GM23248 (cell line): ENCODE results near the gene TOP3B. TPM values are rescaled to one million over a fixed set of nuclear protein-coding genes. Genes with fewer than 3 reads are reported as not detected.

Experiments
- DNase-seq: peaks from one replicate; pipeline ENCODE4 v3.0.0-alpha.2; 2015
- H2AFZ ChIP-seq: fragments of 200-600 bp; sonication (generic); 2 replicates; pipeline ENCODE4 v1.6.1; 2016; ENCODE audit warnings: antibody characterized with exemption
- H3F3A ChIP-seq: fragments of 200-600 bp; sonication (generic); 2 replicates; pipeline ENCODE4 v1.6.1; 2016; ENCODE audit warnings: mild to moderate bottlenecking, antibody characterized with exemption, mixed run types; ENCODE audit not compliant: insufficient read depth
- H3K27ac ChIP-seq: fragments of 200-600 bp; sonication (generic); 2 replicates; pipeline ENCODE4 v1.5.1; 2016; ENCODE audit warnings: mild to moderate bottlenecking
- H3K27me3 ChIP-seq: fragments of 200-600 bp; sonication (generic); replicated peaks from 2 replicates; pipeline ENCODE4 v1.6.1; 2016; ENCODE audit warnings: mild to moderate bottlenecking; ENCODE audit not compliant: insufficient read depth
- H3K36me3 ChIP-seq: fragments of 200-600 bp; sonication (generic); 2 replicates; pipeline ENCODE4 v1.6.1; 2016; ENCODE audit warnings: low read depth, mild to moderate bottlenecking
- H3K4me1 ChIP-seq: fragments of 200-600 bp; sonication (generic); 2 replicates; pipeline ENCODE4 v1.6.1; 2016; ENCODE audit warnings: mild to moderate bottlenecking; ENCODE audit not compliant: insufficient read depth
- H3K4me2 ChIP-seq: fragments of 200-600 bp; sonication (generic); one replicate; pipeline ENCODE4 v1.6.1; 2016; ENCODE audit warnings: mild to moderate bottlenecking; ENCODE audit not compliant: unreplicated experiment
- H3K4me3 ChIP-seq: fragments of 200-600 bp; sonication (generic); 2 replicates; pipeline ENCODE4 v1.5.1; 2016; ENCODE audit warnings: mild to moderate bottlenecking
- H3K79me2 ChIP-seq: fragments of 200-600 bp; sonication (generic); 2 replicates; pipeline ENCODE4 v1.6.1; 2016; ENCODE audit warnings: mild to moderate bottlenecking; ENCODE audit not compliant: insufficient read depth
- H3K9ac ChIP-seq: fragments of 200-600 bp; sonication (generic); 2 replicates; pipeline ENCODE4 v1.6.1; 2016; ENCODE audit warnings: mild to moderate bottlenecking
- H3K9me2 ChIP-seq: fragments of 200-600 bp; sonication (generic); 2 replicates; pipeline ENCODE4 v1.6.1; 2016; ENCODE audit warnings: mixed run types, mild to moderate bottlenecking, moderate library complexity; ENCODE audit not compliant: insufficient read depth
- H3K9me3 ChIP-seq: fragments of 200-600 bp; sonication (generic); one replicate; pipeline ENCODE4 v1.6.1; 2017; ENCODE audit warnings: low read depth
- H4K20me1 ChIP-seq: fragments of 200-600 bp; sonication (generic); 2 replicates; pipeline ENCODE4 v1.6.0; 2016; ENCODE audit not compliant: insufficient read depth
- EZH2 ChIP-seq: fragments of 200-600 bp; sonication (generic); IDR thresholded peaks from 2 replicates; pipeline ENCODE4 v1.6.1; 2018; ENCODE audit warnings: antibody characterized with exemption, mild to moderate bottlenecking; ENCODE audit not compliant: insufficient read depth, poor library complexity, severe bottlenecking
- EZH2phosphoT487 ChIP-seq: fragments of 200-600 bp; sonication (generic); IDR thresholded peaks from 2 replicates; pipeline ENCODE4 v1.6.1; 2018; ENCODE audit warnings: antibody characterized with exemption, moderate library complexity, mild to moderate bottlenecking, low read depth; ENCODE audit not compliant: insufficient read depth
- WGBS, 2 experiments: methylation state at CpG; one replicate each; pipeline ENCODE4 v1.1.6; 2015 to 2017; ENCODE audit warnings: low lambda C conversion rate in 2 of 2, low coverage in 1 of 2; ENCODE audit errors: missing lambda C conversion rate in 2 of 2; 5-methylcytosine and 5-hydroxymethylcytosine counted together
- in situ Hi-C: fragments of 300-500 bp; cut with MboI; formaldehyde crosslinking; loops from 2 replicates; pipeline ENCODE4 v1.15.0; 2020
- polyA plus RNA-seq: library from polyadenylated mRNA; unstranded; fragments of >200 nt; fragmentation: Nextera tagmentation; extraction: Ambion mirVana; gene quantifications from 2 replicates; pipeline ENCODE4 v1.2.1, GENCODE V29; 2016
- total RNA-seq: library from RNA; depleted of rRNA; stranded (reverse); fragments of >200 nt; shearing (Covaris generic); gene quantifications from 2 replicates; pipeline ENCODE4 v1.2.3, GENCODE V29; 2014

TOP3B gene
- total and polyA plus RNA-seq, 2 experiments from 2014 or later: 11.6 to 16.0 TPM

- no peak overlapping the region for H3K4me2 ChIP-seq
- in situ Hi-C loops: no loop called here
- H3F3A ChIP-seq: no peaks in the 10 kb centered on the region
- 77% methylated on average over 9 of the region's 9 CpGs for WGBS, 2 experiments
- no peak overlapping the region for H2AFZ ChIP-seq
- no peak overlapping the region for H3K4me3 ChIP-seq
- H3K36me3 ChIP-seq: no peaks in the 10 kb centered on the region
- no peaks in the 10 kb centered on the region for H3K9me2 ChIP-seq
- H3K27me3 ChIP-seq: peaks cover 11% of the 10 kb centered on the region; the same call in 1 of the 2 replicates
- H3K9ac ChIP-seq: no peak overlapping the region
- no peaks in the 10 kb centered on the region for H3K9me3 ChIP-seq
- TF ChIP-seq EZH2phosphoT487 (no peak), EZH2 (no peak)
- no peaks in the 10 kb centered on the region for H4K20me1 ChIP-seq
- no peak overlapping the region for H3K27ac ChIP-seq
- H3K4me1 ChIP-seq: no peaks in the 10 kb centered on the region
- H3K79me2 ChIP-seq: no peaks in the 10 kb centered on the region
- DNase-seq: no peak
Observed at GRCh38 chr22:22014285-22014659, 31.7 kb upstream of the TOP3B start.

- no peaks in the 10 kb centered on the region for H3K9me2 ChIP-seq
- H4K20me1 ChIP-seq: no peaks in the 10 kb centered on the region
- no peaks in the 10 kb centered on the region for H3K9me3 ChIP-seq
- no peaks in the 10 kb centered on the region for H3K79me2 ChIP-seq
- no peak overlapping the region for H2AFZ ChIP-seq
- no peak overlapping the region for H3K4me2 ChIP-seq
- in situ Hi-C loops: no loop called here
- no peaks in the 10 kb centered on the region for H3K36me3 ChIP-seq
- 59 to 66% methylated on average over 7 of the region's 7 CpGs for WGBS, 2 experiments
- peaks cover 11% of the 10 kb centered on the region; the same call in 1 of the 2 replicates for H3K27me3 ChIP-seq
- no peaks in the 10 kb centered on the region for H3F3A ChIP-seq
- no peak for DNase-seq
- H3K27ac ChIP-seq: no peak overlapping the region
- TF ChIP-seq EZH2 (no peak), EZH2phosphoT487 (no peak)
- H3K9ac ChIP-seq: no peak overlapping the region
- no peak overlapping the region for H3K4me3 ChIP-seq
- no peaks in the 10 kb centered on the region for H3K4me1 ChIP-seq
Observed at GRCh38 chr22:22013559-22014284, 31.1 kb upstream of the TOP3B start.

- no peaks in the 10 kb centered on the region for H3K36me3 ChIP-seq
- in situ Hi-C loops: no loop called here
- DNase-seq: no peak
- H3K9me3 ChIP-seq: no peaks in the 10 kb centered on the region
- H3K9ac ChIP-seq: no peak overlapping the region
- no peak overlapping the region for H3K4me3 ChIP-seq
- peaks cover 11% of the 10 kb centered on the region; the same call in 1 of the 2 replicates for H3K27me3 ChIP-seq
- no peak overlapping the region for H3K4me2 ChIP-seq
- no peak for TF ChIP-seq EZH2phosphoT487
- TF ChIP-seq EZH2: no peak
- no peaks in the 10 kb centered on the region for H3K4me1 ChIP-seq
- H2AFZ ChIP-seq: no peak overlapping the region
- H3K27ac ChIP-seq: no peak overlapping the region
- no peaks in the 10 kb centered on the region for H4K20me1 ChIP-seq
- no peaks in the 10 kb centered on the region for H3F3A ChIP-seq
- whole genome bisulfite sequencing, 2 experiments: 42 to 46% methylated on average over 1 of the region's 1 CpG
- no peaks in the 10 kb centered on the region for H3K9me2 ChIP-seq
- H3K79me2 ChIP-seq: no peaks in the 10 kb centered on the region
Observed at GRCh38 chr22:22011964-22012363, 29.4 kb upstream of the TOP3B start.

GRCh38 chr22:22010358-22010757 is 27.8 kb upstream of the TOP3B start:
- WGBS, 2 experiments: 49% methylated on average over 2 of the region's 2 CpGs
- no peaks in the 10 kb centered on the region for H3F3A ChIP-seq

More at GRCh38 chr22:22010358-22010757, 27.8 kb upstream of the TOP3B start:
- TF ChIP-seq EZH2 (no peak), EZH2phosphoT487 (no peak)
- Histone ChIP-seq H3K27ac (no peak overlapping the region), H3K4me1 (no peaks in the 10 kb centered on the region), H3K79me2 (no peaks in the 10 kb centered on the region), H3K27me3 (peaks cover 11% of the 10 kb centered on the region; the same call in 1 of the 2 replicates), H3K9me2 (no peaks in the 10 kb centered on the region), H3K9me3 (no peaks in the 10 kb centered on the region), H3K9ac (no peak overlapping the region), H2AFZ (no peak overlapping the region), H3K4me2 (no peak overlapping the region), H3K4me3 (no peak overlapping the region), H3K36me3 (no peaks in the 10 kb centered on the region), H4K20me1 (no peaks in the 10 kb centered on the region)
- DNase-seq: no peak
- in situ Hi-C loops: no loop called here
